GM18858 (cell line): Measurements from ENCODE around the gene DDN.

ENCODE experiments used
- ATAC-seq: cut with Tn5 transposase; IDR thresholded peaks from one replicate; pipeline ENCODE4 v1.9.1; 2021; ENCODE audit not compliant: unreplicated experiment

DDN gene

GRCh38 chr12:48985901-48986300 lies 13.3 kb downstream of the DDN start:
- ATAC-seq = no peak

- ATAC-seq = no peak
These were observed 13.7 kb downstream of the DDN start for GRCh38 chr12:48985475-48985897.

GRCh38 chr12:48982397-48983080 lies 16.6 kb downstream of the DDN start:
- no peak for ATAC-seq

GRCh38 chr12:48981757-48982157 lies 17.4 kb downstream of the DDN start:
- ATAC-seq = no peak

- ATAC-seq = no peak
These were observed 18.0 kb downstream of the DDN start for GRCh38 chr12:48980953-48981756.

GRCh38 chr12:48980389-48980952 lies 18.7 kb downstream of the DDN start:
- no peak for ATAC-seq

- no peak for ATAC-seq
These were observed 19.4 kb downstream of the DDN start for GRCh38 chr12:48979602-48980388.

GRCh38 chr12:48978741-48979601 lies 20.2 kb downstream of the DDN start:
- no peak for ATAC-seq

GRCh38 chr12:48978291-48978740 lies 20.9 kb downstream of the DDN start, which contains the start of gene WNT1:
Gene WNT1 (plus strand): TSS chr12:48978322. CDS start chr12:48978651, 329 bp downstream.
- no peak for ATAC-seq

GRCh38 chr12:48977290-48978281 lies 21.6 kb downstream of the DDN start:
- ATAC-seq = no peak

- ATAC-seq = no peak
These were observed 25.1 kb downstream of the DDN start for GRCh38 chr12:48973941-48974673.

GRCh38 chr12:48973531-48973930 lies 25.6 kb downstream of the DDN start:
- ATAC-seq = no peak

- no peak for ATAC-seq
These were observed 26.2 kb downstream of the DDN start for GRCh38 chr12:48972952-48973483.

- ATAC-seq = no peak
These were observed 26.8 kb downstream of the DDN start for GRCh38 chr12:48972213-48972951.

GRCh38 chr12:48970702-48971334 lies 28.4 kb downstream of the DDN start:
- ATAC-seq = no peak

GRCh38 chr12:48969833-48970701 lies 29.1 kb downstream of the DDN start:
- ATAC-seq = no peak
